Neural cell (in vitro differentiated cells): ENCODE results near the gene GIPC2. TPM values are rescaled to one million over a fixed set of nuclear protein-coding genes. Genes with fewer than 3 reads are reported as not detected.

ENCODE experiments used
- H2AFZ ChIP-seq: fragments of 200-600, 300-800 bp; sonication (generic), shearing (Covaris generic); 2 replicates; pipeline ENCODE4 v1.6.0; 2014; ENCODE audit warnings: low read depth, mild to moderate bottlenecking, antibody characterized with exemption, low read length, moderate library complexity
- H3F3A ChIP-seq: fragments of 200-600 bp; shearing (Covaris generic); 2 replicates; pipeline ENCODE4 v1.6.1; 2016; ENCODE audit warnings: mild to moderate bottlenecking, moderate library complexity, mixed read lengths, antibody characterized with exemption, low read length; ENCODE audit not compliant: insufficient read depth, poor library complexity, severe bottlenecking
- H3K27ac ChIP-seq: fragments of 200-600, 300-800 bp; sonication (generic), shearing (Covaris generic); 2 replicates; pipeline ENCODE4 v1.5.1; 2014; ENCODE audit warnings: mild to moderate bottlenecking, low read length, moderate library complexity
- H3K27me3 ChIP-seq: fragments of 300-800, 200-600 bp; sonication (generic), shearing (Covaris generic); 2 replicates; pipeline ENCODE4 v1.6.0; 2014; ENCODE audit warnings: mild to moderate bottlenecking, low read depth, low read length, moderate library complexity; ENCODE audit not compliant: insufficient read depth
- H3K36me3 ChIP-seq: fragments of 300-800, 200-600 bp; sonication (generic), shearing (Covaris generic); 2 replicates; pipeline ENCODE4 v1.5.1; 2014; ENCODE audit warnings: mild to moderate bottlenecking, antibody characterized with exemption, low read length, moderate library complexity; ENCODE audit not compliant: insufficient read depth
- H3K4me2 ChIP-seq: fragments of 300-800, 200-600 bp; sonication (generic), shearing (Covaris generic); 2 replicates; pipeline ENCODE4 v1.6.0; 2014; ENCODE audit warnings: mild to moderate bottlenecking, low read length
- H3K4me3 ChIP-seq: fragments of 300-800, 200-600 bp; sonication (generic), shearing (Covaris generic); 2 replicates; pipeline ENCODE4 v1.5.1; 2014; ENCODE audit warnings: mild to moderate bottlenecking, low read length, moderate library complexity
- H3K79me2 ChIP-seq: fragments of 200-600 bp; shearing (Covaris generic); replicated peaks from 2 replicates; pipeline ENCODE4 v1.6.0; 2014; ENCODE audit warnings: mild to moderate bottlenecking, low read length, moderate library complexity; ENCODE audit not compliant: insufficient read depth
- H3K9ac ChIP-seq: fragments of 300-800, 200-600 bp; sonication (generic), shearing (Covaris generic); 2 replicates; pipeline ENCODE4 v1.6.1; 2016; ENCODE audit warnings: mild to moderate bottlenecking, low read length, mixed read lengths
- H3K9me2 ChIP-seq: fragments of 200-600 bp; shearing (Covaris generic); 2 replicates; pipeline ENCODE4 v1.6.1; 2016; ENCODE audit warnings: mild to moderate bottlenecking, low read length, mixed read lengths; ENCODE audit not compliant: insufficient read depth
- H3K9me3 ChIP-seq: fragments of 200-600, 300-800 bp; sonication (generic), shearing (Covaris generic); 2 replicates; pipeline ENCODE4 v1.6.1; 2016; ENCODE audit warnings: mild to moderate bottlenecking, mixed run types, low read length, moderate library complexity, mixed read lengths
- H4K20me1 ChIP-seq: fragments of 200-600 bp; shearing (Covaris generic); 2 replicates; pipeline ENCODE4 v1.6.1; 2016; ENCODE audit warnings: mild to moderate bottlenecking, mixed run types; ENCODE audit not compliant: insufficient read depth
- CTCF ChIP-seq: fragments of 450-650 bp; IDR thresholded peaks from 2 replicates; pipeline ENCODE4 v1.5.1; 2014; ENCODE audit warnings: antibody characterized with exemption, mild to moderate bottlenecking, moderate library complexity; ENCODE audit not compliant: poor library complexity, severe bottlenecking
- EP300 ChIP-seq: fragments of 450-650 bp; conservative IDR thresholded peaks from 2 replicates; pipeline ENCODE4 v1.6.1; 2014; ENCODE audit warnings: antibody characterized with exemption, mild to moderate bottlenecking, moderate library complexity; ENCODE audit not compliant: poor library complexity, severe bottlenecking
- EZH2 ChIP-seq: fragments of 200-600, 300-800 bp; shearing (Covaris generic), sonication (generic); IDR thresholded peaks from 2 replicates; pipeline ENCODE4 v1.6.1; 2014; ENCODE audit warnings: antibody characterized with exemption, low read length, borderline replicate concordance, mild to moderate bottlenecking; ENCODE audit not compliant: insufficient read depth, poor library complexity, severe bottlenecking
- MXI1 ChIP-seq: fragments of 450-650 bp; conservative IDR thresholded peaks from 2 replicates; pipeline ENCODE4 v1.6.1; 2014; ENCODE audit warnings: antibody characterized with exemption, mild to moderate bottlenecking; ENCODE audit not compliant: poor library complexity, severe bottlenecking
- POLR2AphosphoS5 ChIP-seq: IDR thresholded peaks from 2 replicates; pipeline ENCODE4 v1.6.1; 2012
- RAD21 ChIP-seq: fragments of 450-650 bp; conservative IDR thresholded peaks from 2 replicates; pipeline ENCODE4 v1.6.1; 2014; ENCODE audit warnings: antibody characterized with exemption, mild to moderate bottlenecking, moderate library complexity
- SMC3 ChIP-seq: fragments of 450-650 bp; conservative IDR thresholded peaks from 2 replicates; pipeline ENCODE4 v1.6.1; 2014; ENCODE audit warnings: antibody characterized with exemption, mild to moderate bottlenecking, moderate library complexity; ENCODE audit not compliant: poor library complexity
- TAF1 ChIP-seq: IDR thresholded peaks from 2 replicates; pipeline ENCODE4 v1.6.1; 2012; ENCODE audit warnings: low read depth
- polyA plus RNA-seq: library from polyadenylated mRNA; depleted of rRNA; stranded (reverse); fragments of >200 nt; gene quantifications from 2 replicates; pipeline ENCODE4 v1.2.3, GENCODE V29; 2014
- TF ChIP-seq, protein P1 (sequence below): IDR thresholded peaks from 2 replicates; pipeline ENCODE4 v1.6.1; 2012; ENCODE audit warnings: borderline replicate concordance

GIPC2 gene
- polyA plus RNA-seq, 1 donor from 2014 or later = 1.3 TPM

- TF ChIP-seq SMC3 (no peak), EP300 (no peak)
Measured at GRCh38 chr1:78156805-78157521, 111.2 kb downstream of the GIPC2 start (continued).

GRCh38 chr1:78165816-78166215, 120.0 kb downstream of the GIPC2 start:
- H3K9me2 ChIP-seq = no peaks in the 10 kb centered on the region
- no peaks in the 10 kb centered on the region for H3K9me3 ChIP-seq
- H3K4me2 ChIP-seq = no peak overlapping the region
- H3F3A ChIP-seq = no peaks in the 10 kb centered on the region
- no peaks in the 10 kb centered on the region for H3K79me2 ChIP-seq
- H3K27me3 ChIP-seq = no peaks in the 10 kb centered on the region
- no peaks in the 10 kb centered on the region for H3K36me3 ChIP-seq
- H4K20me1 ChIP-seq = no peaks in the 10 kb centered on the region
- no peak overlapping the region for H3K4me3 ChIP-seq
- no peak overlapping the region for H2AFZ ChIP-seq
- no peak overlapping the region for H3K27ac ChIP-seq
- H3K9ac ChIP-seq = no peak overlapping the region
- TF ChIP-seq CTCF = no peak
- TF ChIP-seq, protein P1, sequence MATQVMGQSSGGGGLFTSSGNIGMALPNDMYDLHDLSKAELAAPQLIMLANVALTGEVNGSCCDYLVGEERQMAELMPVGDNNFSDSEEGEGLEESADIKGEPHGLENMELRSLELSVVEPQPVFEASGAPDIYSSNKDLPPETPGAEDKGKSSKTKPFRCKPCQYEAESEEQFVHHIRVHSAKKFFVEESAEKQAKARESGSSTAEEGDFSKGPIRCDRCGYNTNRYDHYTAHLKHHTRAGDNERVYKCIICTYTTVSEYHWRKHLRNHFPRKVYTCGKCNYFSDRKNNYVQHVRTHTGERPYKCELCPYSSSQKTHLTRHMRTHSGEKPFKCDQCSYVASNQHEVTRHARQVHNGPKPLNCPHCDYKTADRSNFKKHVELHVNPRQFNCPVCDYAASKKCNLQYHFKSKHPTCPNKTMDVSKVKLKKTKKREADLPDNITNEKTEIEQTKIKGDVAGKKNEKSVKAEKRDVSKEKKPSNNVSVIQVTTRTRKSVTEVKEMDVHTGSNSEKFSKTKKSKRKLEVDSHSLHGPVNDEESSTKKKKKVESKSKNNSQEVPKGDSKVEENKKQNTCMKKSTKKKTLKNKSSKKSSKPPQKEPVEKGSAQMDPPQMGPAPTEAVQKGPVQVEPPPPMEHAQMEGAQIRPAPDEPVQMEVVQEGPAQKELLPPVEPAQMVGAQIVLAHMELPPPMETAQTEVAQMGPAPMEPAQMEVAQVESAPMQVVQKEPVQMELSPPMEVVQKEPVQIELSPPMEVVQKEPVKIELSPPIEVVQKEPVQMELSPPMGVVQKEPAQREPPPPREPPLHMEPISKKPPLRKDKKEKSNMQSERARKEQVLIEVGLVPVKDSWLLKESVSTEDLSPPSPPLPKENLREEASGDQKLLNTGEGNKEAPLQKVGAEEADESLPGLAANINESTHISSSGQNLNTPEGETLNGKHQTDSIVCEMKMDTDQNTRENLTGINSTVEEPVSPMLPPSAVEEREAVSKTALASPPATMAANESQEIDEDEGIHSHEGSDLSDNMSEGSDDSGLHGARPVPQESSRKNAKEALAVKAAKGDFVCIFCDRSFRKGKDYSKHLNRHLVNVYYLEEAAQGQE = no peak
- TF ChIP-seq EP300 = no peak
- TF ChIP-seq POLR2AphosphoS5 = no peak
- TF ChIP-seq MXI1 = no peak
- no peak for TF ChIP-seq SMC3
- no peak for TF ChIP-seq RAD21
- TF ChIP-seq EZH2 = no peak

GRCh38 chr1:78168306-78168705, 122.5 kb downstream of the GIPC2 start:
- H3K9me2 ChIP-seq = no peaks in the 10 kb centered on the region
- TF ChIP-seq MXI1 (no peak), EZH2 (no peak), TAF1 (no peak), SMC3 (no peak), POLR2AphosphoS5 (no peak), RAD21 (no peak), CTCF (no peak), EP300 (no peak)
- TF ChIP-seq, protein P1 = no peak
- no peak overlapping the region for H2AFZ ChIP-seq
- H3K79me2 ChIP-seq = no peaks in the 10 kb centered on the region
- H3K36me3 ChIP-seq = no peaks in the 10 kb centered on the region
- H3K9ac ChIP-seq = no peak overlapping the region
- no peaks in the 10 kb centered on the region for H3F3A ChIP-seq
- no peak overlapping the region for H3K27ac ChIP-seq
- H3K4me3 ChIP-seq = no peak overlapping the region
- H3K27me3 ChIP-seq = no peaks in the 10 kb centered on the region
- H3K4me2 ChIP-seq = no peak overlapping the region
- no peaks in the 10 kb centered on the region for H3K9me3 ChIP-seq
- H4K20me1 ChIP-seq = no peaks in the 10 kb centered on the region
